ENCODE measurements around the gene HEMK1.

DNA sequence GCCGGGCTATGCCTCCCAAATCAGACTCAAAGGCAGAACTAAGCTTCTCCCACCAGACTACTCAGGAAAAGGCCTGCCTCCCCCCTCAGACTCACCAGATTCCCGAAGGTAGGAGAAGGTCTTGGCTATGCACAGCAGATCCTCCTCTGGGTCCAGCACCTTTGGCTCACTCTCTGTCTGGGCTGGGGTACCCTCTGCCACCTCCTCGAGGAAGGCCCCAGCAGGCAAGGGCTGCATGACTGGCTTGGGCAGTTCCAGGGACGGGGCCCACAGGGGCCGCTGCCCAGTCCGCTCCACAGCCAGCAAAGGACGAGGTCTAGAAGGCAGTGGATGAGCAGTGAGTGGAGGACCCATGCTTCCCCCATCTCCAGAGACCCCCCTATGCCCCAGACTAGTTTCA lies 39.0 kb downstream of the HEMK1 start:
- TF ChIP-seq, protein P1, sequence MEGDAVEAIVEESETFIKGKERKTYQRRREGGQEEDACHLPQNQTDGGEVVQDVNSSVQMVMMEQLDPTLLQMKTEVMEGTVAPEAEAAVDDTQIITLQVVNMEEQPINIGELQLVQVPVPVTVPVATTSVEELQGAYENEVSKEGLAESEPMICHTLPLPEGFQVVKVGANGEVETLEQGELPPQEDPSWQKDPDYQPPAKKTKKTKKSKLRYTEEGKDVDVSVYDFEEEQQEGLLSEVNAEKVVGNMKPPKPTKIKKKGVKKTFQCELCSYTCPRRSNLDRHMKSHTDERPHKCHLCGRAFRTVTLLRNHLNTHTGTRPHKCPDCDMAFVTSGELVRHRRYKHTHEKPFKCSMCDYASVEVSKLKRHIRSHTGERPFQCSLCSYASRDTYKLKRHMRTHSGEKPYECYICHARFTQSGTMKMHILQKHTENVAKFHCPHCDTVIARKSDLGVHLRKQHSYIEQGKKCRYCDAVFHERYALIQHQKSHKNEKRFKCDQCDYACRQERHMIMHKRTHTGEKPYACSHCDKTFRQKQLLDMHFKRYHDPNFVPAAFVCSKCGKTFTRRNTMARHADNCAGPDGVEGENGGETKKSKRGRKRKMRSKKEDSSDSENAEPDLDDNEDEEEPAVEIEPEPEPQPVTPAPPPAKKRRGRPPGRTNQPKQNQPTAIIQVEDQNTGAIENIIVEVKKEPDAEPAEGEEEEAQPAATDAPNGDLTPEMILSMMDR (IDR thresholded peaks at IDR 0.05; ENCODE audit: extremely low read depth in 1 of 2, insufficient read depth in 1 of 2, low read depth in 1 of 2, low read length in 2 of 2), result no peak
- no peak for TF ChIP-seq POLR2A (IDR thresholded peaks at IDR 0.05; ENCODE audit: low read depth, low read length)
